ENCODE results near the gene ZNF225. TPM values are rescaled to one million over a fixed set of nuclear protein-coding genes. Genes with fewer than 3 reads are reported as not detected.
A peak's percentile ranks its signal among the peaks of the same experiment; 100 is the strongest.
"Not testable (repeated sequence)": the region's sequence is repeated elsewhere in the genome, so short reads cannot be mapped to it uniquely, and the experiment has no call there.

The ZNF225 gene
- 0.44 and 0.64 TPM in 2 replicates for total RNA-seq (2014; rRNA removed; shearing (Covaris generic))

DNA sequence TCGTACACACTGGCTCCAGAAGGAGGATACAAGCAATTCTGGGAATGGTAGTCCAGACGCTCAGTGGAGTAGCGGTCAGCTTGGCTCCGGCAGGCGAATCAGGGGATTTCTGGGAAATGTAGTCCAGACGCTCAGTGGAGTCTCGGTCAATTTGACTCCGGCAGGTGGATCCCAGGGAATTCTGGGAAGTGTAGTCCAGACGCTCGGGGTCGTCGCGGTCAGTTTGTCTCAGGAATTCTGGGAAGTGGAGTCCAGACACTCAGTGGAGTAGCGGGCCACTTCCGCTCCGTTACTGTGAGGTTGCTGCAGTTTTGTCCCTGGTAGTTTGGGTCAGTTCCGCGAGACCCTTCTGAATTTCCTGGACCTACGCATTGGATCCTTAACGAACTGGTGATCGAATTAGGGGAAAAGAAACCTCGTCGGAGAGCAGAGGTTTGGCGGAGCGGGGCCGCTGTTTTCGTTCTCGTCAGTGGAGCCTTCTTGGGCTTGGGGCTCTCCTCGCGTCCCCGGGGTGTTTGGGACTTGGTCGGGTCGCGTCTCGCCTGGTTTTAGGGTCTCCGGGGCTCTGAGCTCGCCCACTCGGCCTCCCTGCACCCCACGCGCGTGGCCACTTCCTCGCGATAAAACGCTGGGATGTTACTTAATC is at the start of gene ZNF225:
ZNF225 (plus strand) TSS at position 262 of the 646 bp plus-strand sequence. CDS start 2,429 bp downstream, outside the sequence.
- DNase-seq (ENCODE audit: low spot score): peak; percentile 100

DNA sequence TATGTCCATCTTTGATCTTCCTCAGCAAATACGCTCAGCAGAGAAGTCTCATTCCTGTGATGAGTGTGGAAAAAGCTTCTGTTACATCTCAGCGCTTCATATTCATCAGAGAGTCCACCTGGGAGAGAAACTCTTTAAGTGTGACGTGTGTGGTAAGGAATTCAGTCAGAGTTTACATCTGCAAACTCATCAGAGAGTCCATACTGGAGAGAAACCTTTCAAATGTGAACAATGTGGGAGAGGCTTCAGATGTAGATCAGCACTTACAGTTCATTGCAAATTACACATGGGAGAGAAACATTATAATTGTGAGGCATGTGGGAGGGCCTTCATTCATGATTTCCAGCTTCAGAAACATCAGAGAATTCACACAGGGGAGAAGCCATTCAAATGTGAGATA is 46.9 kb upstream of the ZNF225 start:
- DNase-seq (ENCODE audit: low spot score): no peak

DNA sequence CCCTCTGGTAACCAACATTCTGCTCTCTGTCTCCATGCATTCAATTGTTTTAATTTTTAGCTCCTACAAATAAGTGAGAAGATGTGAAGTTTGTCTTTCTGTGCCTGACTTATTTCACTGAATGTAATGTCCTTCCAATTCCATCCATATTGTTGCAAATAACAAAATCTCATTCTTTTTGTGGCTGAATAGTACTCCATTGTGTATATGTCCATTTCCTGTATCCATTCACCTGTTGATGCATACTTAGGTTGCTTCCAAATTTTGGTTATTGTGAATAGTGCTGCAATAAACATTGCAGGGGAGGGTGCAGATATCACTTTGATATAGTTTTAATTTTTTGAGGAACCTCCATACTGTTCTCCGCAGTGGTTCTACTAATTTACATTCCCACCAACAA is 43.8 kb upstream of the ZNF225 start:
- DNase-seq (ENCODE audit: low spot score): no peak

DNA sequence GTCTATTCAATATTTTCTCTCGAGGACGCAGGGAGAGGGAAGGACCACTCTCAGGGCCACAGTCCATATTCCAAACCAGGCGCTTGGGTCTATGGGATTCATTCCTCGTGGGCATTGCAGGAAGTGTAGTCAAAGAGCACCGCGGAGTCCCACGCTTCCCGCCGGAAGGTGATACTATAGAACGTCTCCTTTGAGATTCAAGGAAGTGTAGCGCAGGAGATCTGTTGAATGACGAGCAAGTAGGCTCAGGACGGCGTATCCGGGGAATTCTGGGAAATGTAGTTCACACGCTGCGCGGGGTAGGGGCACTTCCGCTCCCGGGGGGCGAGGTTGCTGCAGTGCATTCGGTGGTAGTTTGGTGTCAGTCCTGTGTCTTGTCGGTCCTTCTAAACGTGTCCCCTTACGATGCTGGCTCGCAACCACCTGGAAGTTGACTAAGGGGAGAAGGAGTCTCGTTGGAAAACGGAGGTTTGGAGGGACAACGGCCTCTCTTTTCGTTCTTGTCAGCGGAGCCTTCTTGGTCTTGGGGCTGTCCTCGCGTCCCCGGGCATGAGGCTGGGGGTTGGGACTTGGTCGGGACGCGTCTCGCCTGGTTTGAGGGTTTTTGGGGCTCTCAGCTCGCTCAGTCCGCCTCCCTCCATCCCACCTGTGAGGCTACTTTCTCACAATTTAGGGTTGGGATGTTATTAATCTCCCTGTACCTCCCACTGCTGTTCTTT is 41.2 kb upstream of the ZNF225 start, which contains the start of gene ZNF284:
ZNF284 (plus strand) TSS at position 336 of the 719 bp plus-strand sequence. CDS start 4,231 bp downstream, outside the sequence.
- peak; percentile 97 for DNase-seq (ENCODE audit: low spot score)

DNA sequence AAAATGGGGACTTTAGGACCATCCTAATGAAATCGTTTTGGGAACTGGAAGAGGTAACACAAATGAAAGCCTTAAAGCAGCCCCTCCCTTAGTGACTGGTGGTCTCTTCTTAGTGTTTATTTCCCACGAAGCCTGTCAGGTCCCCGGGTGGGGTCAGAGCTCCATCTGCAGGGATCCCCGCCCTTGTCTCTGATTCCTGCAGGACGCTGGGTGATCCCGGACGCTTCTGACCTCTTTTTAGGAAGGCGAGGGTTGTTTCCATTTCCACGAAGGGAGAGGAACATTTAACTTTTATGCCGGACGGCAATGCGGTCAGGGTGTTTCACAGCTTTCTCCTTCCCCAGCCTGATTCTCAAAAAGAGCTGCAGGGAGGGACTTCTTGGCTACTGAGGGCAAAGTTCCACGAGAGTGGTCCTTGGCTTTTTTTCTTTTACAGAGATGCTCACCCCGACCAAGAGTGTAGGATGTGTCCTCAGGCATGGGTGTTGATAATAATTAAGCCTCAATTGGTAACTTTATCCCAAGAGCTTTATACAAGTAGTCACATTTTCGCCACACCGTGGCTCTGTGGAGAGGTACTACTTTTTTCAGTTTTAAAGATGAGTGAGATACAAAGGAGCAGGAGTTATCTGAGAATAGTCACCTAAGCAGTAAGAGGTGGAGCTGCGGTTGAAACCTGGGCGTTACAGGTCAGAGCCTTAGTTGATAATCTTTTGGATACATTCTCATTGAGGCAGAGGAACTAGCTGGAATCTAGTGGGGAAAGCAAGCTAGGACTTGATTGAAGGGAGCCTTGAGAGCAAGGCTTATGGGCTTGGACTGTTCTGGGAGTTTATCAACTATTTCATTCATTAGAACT is 40.4 kb upstream of the ZNF225 start:
- DNase-seq (ENCODE audit: low spot score): peak; percentile 41

DNA sequence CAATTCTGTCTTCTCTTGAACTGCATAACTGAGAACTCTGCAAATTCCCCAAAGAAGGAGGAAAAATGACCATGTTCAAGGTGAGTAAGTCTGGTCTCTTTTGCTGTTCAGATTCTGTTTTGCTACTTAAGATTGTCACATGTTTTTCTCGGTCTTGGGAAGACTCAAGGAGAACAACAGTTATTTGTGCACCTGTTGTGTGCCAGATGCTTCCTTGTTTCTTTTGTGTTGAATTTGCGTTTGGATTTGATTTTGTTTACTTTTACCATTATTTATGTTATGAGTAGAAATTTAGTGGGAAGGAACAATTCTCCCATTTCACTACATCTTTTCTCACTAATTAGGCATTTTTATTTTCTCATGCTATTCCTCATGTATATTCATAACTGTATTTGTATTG is 36.9 kb upstream of the ZNF225 start:
- DNase-seq (ENCODE audit: low spot score): no peak

DNA sequence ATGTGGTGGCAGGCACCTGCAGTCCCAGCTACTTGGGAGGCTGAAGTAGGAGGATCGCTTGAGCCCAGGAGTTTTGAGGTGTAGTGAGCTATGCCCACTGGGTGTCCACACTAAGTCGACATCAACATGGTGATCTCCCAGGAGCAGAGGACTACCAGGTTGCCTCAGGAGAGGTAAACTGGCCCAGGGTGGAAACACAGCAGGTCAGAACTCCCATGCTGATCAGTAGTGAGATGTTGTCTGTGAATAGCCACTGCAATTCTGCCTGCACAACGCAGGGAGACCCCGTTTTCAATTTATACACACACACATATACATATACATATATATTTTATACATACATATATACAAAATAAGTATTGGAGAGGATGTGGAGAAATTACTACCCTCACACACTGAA is 21.1 kb upstream of the ZNF225 start:
- DNase-seq (ENCODE audit: low spot score): no peak

DNA sequence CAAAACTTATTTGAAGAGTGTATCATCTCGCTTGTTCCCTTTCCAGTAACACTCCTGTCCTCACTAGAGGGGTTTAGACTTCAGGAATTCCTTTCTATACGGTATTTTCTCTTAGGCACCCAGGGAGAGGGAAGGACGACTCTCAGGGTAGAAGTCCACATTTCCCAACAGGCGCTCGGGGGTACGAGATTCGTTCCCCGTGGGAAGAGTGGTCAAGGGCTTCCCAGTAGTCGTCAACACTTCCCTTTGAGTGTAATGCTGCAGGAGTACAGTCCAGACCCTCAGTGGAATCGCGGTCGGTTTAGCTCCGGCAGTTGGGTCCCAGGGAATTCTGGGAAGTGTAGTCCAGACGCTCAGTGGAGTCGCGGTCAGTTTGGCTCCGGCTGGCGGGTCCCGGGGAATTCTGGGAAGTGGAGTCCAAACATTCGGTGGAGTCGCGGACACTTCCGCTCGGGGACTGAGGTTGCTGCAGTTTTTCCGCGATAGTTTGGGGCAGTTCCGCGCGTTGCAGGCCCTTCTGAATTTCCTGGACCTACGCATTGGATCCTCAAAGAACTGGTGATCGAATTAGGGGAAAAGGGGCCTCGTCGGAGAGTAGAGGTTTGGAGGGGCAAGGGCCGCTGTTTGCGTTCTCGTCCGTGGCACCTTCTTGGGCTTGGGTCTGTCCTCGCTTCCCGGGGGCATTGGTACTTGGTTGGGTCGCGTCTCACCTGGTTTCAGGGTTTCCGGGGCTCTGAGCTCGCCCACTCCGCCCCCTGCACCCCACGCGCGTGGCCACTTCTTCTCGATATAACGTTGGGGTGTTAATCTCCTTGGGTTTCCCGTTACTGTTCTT is 19.1 kb upstream of the ZNF225 start, which contains the start of gene ZNF224:
ZNF224 (plus strand) TSS at position 431 of the 835 bp plus-strand sequence. CDS start 3,513 bp downstream, outside the sequence.
- DNase-seq (ENCODE audit: low spot score): peak; percentile 97

DNA sequence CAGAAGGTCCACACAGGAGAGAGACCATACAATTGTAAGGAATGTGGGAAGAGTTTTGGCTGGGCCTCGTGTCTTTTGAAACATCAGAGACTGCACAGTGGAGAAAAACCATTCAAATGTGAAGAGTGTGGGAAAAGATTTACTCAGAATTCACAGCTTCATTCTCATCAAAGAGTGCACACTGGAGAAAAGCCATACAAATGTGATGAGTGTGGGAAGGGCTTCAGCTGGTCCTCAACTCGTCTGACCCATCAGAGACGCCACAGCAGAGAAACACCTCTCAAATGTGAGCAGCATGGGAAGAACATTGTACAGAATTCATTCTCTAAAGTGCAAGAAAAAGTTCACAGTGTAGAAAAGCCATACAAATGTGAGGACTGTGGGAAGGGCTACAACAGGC is 5.4 kb upstream of the ZNF225 start:
- DNase-seq (ENCODE audit: low spot score): no peak

DNA sequence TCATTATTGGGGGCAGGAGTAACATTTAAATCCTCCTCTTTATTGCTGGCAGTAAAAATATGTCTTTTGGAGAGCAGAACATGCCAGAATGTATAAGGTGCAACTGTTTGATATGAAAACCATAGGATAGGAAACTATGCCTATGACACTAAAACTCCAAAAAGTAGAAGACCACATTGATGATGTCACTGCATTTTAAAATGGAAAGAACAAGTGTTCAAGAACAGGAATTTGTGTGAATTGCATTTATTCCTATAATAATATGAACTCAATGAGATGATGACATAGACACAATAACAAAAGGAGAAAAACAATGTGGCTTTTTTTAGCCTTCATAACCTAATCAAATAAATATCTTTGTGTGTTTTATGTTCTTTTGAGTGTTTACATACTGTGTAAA is 3.7 kb upstream of the ZNF225 start:
- no peak for DNase-seq (ENCODE audit: low spot score)

DNA sequence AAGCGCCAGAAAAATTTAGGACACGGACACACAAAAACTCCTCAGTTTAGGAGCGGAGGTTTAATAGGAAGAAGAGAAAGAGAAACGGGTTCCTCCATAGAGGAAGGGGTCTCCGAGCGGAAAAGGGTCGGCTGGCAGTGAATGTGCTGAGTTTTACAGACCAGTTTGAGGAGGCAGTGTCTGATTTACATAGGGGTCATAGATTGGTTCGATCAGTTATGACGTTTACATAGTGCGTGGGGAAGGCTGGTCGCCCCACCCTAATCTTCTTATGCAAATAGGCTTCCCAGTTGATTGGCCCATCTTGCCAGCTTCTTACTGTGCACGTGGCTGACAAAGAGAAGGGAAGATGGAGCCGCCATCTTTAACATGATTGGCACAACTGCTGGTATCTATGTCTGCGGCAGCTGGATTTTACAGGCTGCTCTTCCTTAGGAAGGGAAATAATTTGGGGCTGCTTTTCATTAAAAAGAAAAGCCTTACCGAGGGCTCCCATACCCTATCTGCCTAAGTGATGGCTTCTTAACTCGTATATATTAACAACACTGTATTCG is 1.2 kb upstream of the ZNF225 start:
- DNase-seq (ENCODE audit: low spot score): no peak

DNA sequence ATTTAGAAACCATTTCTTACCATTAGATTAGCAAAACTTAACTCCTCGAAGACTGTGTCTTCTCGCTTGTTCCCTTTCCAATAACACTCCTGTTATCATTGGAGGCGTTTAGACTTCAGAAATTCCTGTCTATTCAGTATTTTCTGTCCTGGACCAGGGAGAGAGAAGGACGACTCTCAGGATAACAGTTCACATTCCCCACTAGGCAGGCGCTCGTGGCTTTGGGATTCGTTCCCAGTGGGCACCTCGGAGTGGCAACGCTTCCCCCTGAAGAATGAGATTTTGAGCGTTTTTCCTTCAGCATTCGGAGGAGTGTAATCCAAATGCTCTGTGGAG is 429 bp upstream of the ZNF225 start:
- no peak for DNase-seq (ENCODE audit: low spot score)

DNA sequence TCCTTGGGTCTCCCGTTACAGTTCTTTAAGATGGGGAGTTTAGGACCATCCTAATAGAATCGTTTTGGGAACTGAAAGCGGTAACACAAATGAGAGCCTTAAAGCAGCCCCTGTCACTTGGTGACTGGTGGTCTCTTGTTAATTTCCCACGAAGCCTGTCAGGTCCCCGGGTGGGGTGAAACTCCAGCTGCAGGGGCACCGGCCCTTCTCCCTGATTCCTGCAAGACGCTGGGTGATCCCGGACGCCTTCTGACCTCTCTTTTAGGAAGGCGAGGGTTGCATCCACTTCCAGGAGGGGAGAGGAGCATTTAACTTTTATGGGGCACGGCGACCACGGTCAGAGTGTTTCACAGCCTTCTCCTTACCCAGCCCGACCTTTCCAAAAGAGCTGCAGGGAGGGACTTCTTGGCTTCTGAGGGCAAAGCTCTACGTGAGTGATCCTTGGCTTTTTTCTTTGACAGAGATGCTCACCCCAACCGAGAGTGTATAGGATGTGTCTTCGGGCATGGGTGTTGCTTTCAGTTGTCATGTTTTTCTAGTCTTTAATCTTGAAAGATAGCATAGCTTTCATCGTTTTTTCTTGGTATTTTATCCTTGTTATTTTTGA is 688 bp downstream of the ZNF225 start:
- peak; percentile 12 for DNase-seq (ENCODE audit: low spot score)

DNA sequence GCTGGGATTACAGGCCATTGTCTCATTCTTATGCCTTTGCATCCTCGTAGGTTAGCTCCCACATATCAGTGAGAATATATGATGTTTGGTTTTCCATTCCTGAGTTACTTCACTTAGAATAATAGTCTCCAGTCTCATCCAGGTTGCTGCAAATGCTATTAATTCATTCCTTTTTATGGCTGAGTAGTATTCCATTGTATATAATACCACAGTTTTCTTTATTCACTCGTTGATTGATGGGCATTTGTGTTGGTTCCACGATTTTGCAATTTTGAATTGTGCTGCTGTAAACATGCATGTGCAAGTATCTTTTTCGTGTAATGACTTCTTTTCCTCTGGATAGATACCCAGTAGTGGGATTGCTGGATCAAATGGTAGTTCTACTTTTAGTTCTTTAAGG is 8.0 kb downstream of the ZNF225 start:
- DNase-seq (ENCODE audit: low spot score): not testable (repeated sequence)

DNA sequence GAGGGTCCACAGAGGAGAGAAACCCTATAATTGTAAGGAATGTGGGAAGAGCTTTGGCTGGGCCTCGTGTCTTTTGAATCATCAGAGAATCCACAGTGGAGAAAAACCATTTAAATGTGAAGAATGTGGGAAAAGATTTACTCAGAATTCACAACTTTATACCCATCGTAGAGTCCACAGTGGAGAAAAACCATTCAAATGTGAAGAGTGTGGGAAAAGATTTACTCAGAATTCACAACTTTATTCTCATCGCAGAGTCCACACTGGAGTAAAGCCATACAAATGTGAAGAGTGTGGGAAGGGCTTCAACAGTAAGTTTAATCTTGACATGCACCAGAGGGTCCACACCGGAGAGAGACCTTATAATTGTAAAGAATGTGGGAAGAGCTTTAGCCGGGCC is 18.8 kb downstream of the ZNF225 start:
- DNase-seq (ENCODE audit: low spot score): no peak

DNA sequence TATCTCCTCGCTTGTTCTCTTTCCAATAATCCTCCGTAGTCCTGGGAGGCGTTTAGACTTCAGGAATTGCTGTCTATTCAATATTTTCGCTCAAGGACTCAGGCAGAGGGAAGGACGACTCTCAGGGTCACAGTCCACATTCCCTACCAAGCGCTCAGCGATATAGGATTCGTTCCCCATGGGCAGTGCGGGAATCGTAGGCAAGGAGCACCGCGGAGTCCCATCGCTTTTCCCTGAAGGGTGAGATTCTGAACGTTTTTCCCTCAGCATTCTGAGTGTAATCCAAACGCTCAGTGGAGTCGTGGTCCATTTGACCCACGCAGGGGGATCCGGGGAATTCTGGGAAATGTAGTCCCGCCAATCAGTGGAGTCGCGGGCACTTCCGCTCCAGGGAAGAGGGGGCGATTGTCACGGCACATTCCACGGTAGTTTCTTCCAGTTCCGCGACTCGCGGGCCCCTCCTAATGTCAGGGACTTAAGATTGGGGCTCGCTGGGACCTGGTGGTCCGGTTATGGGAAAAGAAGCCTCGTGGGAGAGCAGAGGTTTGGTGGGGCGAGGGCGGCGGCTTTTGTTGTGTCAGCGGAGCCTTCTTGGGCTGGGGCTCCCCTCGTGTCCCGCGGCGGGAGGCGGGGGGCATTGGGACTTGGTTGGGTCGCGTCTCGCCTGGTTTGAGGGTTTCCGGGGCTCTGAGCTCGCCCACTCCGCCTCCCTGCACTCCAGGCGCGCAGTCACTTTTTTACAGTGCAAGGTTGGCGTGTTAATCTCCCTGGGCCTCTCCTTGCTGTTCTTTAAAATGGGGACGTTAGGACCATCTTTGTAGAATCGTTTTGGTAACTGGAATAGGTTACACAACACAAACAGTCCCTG is 28.2 kb downstream of the ZNF225 start, which contains the start of gene ZNF234:
ZNF234 (plus strand) TSS at position 364 of the 868 bp plus-strand sequence. CDS start 3,079 bp downstream, outside the sequence.
- DNase-seq (ENCODE audit: low spot score): peak; percentile 92

DNA sequence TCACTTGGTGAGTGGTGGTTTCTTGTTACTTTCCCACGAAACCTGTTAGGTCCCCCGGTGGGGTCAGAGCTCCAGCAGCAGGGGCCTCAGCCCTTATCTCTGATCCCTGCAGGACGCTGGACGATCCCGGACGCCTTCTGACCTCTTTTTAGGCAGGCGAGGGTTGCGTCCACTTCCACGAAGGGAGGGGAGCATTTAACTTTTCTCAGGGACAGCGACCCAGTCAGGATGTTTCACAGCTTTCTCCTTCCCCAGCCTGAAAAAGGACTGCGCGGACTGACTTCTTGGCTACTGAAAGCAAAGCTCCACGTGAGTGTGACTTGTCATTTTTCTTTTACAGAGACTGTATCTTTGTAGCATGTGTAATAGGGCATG is 28.8 kb downstream of the ZNF225 start:
- no peak for DNase-seq (ENCODE audit: low spot score)

DNA sequence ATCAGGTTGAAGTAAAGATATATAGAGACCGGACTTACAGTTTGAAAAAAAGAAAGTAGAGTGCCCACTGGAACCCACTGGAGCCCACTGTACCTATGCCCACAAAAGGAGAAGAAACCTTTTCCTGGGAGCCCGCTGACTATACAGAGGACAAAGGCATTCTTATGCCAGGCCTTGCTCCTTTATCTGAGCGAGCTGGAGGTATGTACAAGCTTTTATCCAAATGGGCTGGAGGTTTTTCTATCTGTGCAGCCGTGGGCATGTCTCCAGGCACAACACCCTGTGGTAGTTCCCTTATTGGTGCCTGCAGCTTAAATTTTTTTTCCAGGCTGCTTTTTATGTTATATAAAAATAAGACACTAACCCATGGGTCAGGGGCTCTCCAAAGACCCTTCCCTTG is 36.6 kb downstream of the ZNF225 start:
- DNase-seq (ENCODE audit: low spot score): no peak

DNA sequence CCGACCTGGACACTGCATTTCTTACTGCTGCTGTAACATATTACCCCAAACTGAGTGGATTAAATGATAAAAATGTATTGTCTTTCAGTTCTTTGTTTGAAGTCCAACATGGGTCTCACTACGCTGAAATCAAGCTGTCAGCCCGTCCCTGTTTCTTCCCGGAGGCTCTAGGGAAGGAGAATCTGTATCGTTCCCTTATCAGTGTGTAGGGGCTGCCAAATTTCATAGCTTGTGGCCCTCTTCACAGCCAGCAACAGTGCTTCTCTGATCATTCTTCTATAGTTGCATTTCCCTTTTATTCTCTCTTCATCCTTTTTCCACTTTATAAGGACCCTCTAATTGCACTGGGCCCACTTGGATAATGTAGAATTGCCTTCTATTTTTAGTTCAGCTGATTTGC is 38.3 kb downstream of the ZNF225 start:
- no peak for DNase-seq (ENCODE audit: low spot score)

Data from HT-29 (cell line).